ENCODE results near the gene GREM2.

Gene GREM2

GRCh38 chr1:240553351-240553750 lies 58.6 kb downstream of the GREM2 start:
- no peak for DNase-seq

DNA sequence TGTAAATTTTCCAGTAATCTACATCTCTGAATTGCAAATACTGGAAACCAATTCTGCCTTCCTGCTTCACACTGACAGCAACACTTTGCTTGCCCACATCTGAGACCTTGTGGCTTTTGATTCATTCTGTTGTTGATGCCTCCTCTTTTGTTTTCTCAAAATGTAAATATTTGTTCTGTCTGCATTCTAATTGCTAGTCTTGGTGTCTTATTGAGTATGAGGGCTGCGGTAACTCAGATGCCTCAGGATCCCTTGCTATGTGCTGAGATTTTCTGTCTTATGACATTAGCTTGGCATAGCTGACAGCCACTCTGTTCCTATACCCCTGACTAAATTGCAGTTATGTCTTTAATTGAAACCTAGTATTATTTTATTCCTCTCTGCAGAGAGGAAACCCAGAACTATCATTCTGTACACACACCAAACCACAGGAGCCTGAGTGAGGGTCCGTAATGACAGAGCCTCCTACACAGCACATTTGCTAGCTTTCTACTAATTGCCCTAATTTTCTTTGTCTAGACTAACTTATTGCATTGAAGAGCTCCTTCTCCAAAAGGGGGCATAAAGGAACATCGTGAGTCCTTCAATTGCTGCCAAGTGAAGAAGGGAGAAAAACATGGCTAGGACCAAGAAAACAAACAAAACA lies 72.1 kb downstream of the GREM2 start:
- no peak for DNase-seq

DNA sequence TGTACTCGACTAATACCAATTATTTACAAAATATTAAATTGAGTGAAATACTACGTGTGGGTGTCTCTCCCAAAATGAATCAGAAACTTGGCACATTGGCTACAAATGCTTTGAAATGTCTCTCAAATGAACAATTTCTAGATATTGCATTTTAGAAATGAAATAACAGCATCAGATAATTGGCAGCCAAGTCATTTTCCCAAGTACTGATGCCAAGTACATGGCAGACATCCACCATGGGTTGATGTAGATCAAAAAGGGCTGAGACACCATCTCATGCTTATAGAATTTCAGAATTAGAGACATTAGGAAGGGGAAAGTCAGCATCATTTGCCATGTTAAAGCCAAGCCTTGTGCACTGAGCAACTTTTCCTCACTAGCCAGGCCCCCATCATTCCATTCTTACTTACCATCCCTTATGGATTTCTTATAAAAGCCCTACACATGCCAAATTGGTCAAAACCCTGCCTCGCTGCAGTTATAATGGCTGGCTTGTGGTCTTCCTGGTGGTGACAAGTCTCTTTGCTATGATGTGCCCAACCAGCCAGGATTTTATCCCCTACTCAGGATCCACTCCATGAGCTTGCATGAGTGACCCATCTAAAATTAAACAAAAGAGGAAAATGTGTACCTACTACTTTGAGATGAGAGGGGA lies 73.1 kb downstream of the GREM2 start:
- DNase-seq = no peak

DNA sequence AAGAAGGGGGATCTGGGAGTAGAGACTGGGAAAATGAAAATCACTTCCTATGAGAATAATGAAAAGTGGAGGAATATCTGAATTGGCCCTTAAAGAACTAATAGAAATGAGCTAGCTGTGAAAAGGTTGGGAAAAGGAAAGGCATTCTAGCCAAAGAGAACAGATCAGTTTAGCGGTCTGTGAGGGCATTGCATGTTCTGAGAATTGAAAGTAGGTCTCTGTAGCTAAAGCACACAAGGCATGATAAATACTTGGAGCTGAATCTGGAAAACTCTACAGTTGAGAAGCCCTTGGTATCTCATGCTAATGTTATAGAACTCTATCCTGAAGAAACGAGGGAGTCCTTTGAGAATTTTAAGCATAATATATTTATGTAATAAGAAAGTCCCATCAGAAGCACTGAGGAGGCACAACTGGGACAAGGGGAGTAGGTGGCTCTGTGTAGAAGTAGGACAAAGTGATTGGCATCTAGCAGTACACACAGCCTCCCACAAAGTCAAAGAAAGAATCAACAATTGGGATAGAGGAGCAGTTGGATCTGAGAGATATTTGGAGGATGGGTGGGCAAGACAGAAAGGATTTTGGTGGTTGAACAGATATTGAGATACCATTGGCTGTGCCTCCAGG lies 78.7 kb downstream of the GREM2 start:
- DNase-seq = no peak

GRCh38 chr1:240528591-240528990 lies 83.4 kb downstream of the GREM2 start:
- no peak for DNase-seq

GRCh38 chr1:240527086-240527485 lies 84.9 kb downstream of the GREM2 start:
- DNase-seq = no peak

- no peak for DNase-seq
Measured at GRCh38 chr1:240526312-240526711, 85.6 kb downstream of the GREM2 start.

GRCh38 chr1:240524356-240525069 lies 87.4 kb downstream of the GREM2 start:
- no peak for DNase-seq

- DNase-seq = no peak
Measured at GRCh38 chr1:240522122-240522822, 89.7 kb downstream of the GREM2 start.

GRCh38 chr1:240517891-240518290 lies 94.1 kb downstream of the GREM2 start:
- no peak for DNase-seq

DNA sequence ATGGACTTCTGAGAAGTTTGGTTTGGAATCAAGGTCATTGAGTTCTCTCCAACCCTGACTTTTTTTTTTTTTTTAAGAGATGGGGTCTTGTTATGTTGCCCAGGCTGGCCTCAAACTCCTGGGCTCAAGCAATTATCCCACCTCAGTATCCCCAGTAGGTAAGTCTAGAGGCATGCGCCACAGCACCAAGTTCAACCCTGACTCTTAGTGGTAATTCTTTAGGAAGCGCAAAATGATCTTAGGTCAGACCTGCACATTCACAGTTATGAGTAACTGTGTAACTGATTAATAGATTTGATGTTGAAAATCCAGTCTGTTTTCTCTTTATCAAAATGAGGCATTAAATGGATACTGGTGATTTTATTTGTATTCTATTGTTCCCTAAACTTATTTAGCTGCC lies 95.9 kb downstream of the GREM2 start:
- no peak for DNase-seq

- DNase-seq = no peak
Measured at GRCh38 chr1:240515505-240515904, 96.5 kb downstream of the GREM2 start.

DNA sequence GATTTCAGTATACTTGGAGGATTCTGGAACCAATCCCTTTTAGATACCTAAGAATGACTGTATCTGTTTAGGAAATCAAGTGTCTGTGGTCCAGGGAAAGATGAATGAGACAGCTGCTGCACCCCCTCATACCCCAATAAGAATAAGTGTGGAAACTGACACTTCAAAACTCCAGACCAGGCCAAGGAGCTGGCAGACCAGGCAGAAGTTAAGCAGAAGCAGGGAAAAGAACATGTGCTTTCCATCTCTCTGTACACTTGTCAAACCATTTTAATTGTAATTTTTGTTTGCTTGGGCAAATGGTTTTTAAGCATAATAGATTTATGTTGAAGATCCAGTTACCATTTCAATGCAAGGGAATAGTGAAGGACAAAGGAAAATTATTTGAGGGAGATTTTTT lies 100.2 kb downstream of the GREM2 start:
- DNase-seq = no peak

DNA sequence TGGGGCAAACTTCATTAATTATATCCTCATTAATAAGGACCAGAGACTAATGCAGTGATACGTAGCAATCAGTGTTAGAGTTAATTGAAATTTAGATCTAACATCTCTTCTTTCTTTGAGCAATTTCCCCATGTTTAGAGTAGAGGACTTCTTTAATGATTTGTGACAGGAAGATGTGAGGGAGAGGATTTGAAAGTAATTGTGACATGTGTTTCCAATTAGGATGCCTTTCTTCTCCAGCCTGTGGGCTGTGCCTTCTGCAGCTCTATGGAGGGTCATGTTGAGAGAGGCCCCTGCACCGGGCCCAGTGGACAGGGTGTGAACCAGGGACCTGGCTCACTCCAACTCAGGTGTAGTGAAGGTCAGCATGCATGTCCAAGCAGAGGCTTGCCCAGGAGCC lies 103.0 kb downstream of the GREM2 start:
- no peak for DNase-seq

- no peak for DNase-seq
Measured at GRCh38 chr1:240508201-240508600, 103.8 kb downstream of the GREM2 start.

- no peak for DNase-seq
Measured at GRCh38 chr1:240506176-240506575, 105.8 kb downstream of the GREM2 start.

DNA sequence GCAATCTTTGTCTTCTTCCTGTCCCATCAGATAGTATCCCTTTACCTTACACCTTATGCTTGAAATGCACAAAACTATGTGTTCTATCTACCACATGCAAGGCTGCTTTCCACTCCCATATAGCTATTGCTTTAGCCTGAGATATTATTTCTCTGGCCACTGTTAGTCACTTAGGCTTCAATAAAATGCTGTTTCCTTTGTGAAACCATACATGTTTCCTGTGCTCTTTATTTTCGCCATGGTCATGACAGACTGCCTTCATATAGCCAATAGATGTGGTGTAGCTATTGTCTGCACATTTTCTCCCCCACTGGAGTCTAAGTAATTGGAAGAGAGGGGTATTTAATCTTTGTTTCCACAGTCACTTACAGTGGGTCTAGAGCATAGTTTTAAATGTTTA lies 108.4 kb downstream of the GREM2 start:
- DNase-seq = no peak

GRCh38 chr1:240503036-240503435 lies 108.9 kb downstream of the GREM2 start:
- no peak for DNase-seq

DNA sequence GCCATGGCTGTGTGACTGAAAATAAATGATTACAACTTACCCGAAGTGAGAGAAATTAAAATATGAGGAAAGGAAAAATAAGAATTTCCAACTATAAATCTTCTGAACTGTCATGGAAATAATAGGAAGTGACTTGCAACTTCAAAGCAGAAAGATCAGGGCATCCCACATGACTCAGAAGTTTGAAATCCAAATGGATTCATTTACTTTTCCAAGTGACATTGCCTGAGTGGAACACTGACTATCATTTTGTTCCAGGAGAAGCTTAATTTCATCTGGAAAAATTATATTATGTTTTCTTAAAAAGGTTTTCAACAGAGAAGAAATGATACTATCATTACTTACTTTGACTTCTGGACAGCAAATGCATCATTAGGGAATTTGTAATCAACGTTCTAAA lies 110.8 kb downstream of the GREM2 start:
- no peak for DNase-seq

- no peak for DNase-seq
Measured at GRCh38 chr1:240500647-240501046, 111.3 kb downstream of the GREM2 start.

GRCh38 chr1:240499012-240499411 lies 112.9 kb downstream of the GREM2 start:
- no peak for DNase-seq

- no peak for DNase-seq
Measured at GRCh38 chr1:240498335-240498734, 113.6 kb downstream of the GREM2 start.

GRCh38 chr1:240497908-240498307 lies 114.0 kb downstream of the GREM2 start:
- DNase-seq = no peak

All from activated CD4-positive, alpha-beta T cell treated with anti-CD3 and anti-CD28 coated beads, Interleukin-2, amount 50 U/mL, for 4 hours (primary cell).